ENCODE data around the gene NDUFB6.

- TF ChIP-seq POLR2A (IDR thresholded peaks at IDR 0.05) (no peak), CTCF (IDR thresholded peaks at IDR 0.05) (no peak)
Measured at GRCh38 chr9:32590898-32591297, 17.9 kb upstream of the NDUFB6 start.
